ENCODE results near the gene PRUNE1.

The PRUNE1 gene

DNA sequence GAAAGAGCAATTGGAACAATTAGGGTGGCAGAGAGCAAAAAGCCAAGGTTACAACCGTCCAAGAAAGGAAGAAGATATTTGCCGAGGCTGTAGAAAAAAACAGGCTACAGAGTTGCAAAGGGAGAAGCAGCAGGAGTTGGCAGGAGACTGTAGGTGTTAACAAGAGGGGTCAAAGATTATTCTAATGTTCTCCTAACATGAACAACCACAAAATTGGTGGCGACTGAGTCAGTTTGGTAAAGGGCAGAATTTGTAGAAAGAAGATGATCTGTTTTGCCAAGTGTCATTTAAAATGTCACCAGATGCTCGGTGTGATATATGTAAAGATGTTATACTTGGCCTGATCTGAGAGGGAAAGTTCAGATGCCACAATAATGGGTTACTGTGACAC, 401 bp upstream of the PRUNE1 start:
- DNase-seq = no peak

DNA sequence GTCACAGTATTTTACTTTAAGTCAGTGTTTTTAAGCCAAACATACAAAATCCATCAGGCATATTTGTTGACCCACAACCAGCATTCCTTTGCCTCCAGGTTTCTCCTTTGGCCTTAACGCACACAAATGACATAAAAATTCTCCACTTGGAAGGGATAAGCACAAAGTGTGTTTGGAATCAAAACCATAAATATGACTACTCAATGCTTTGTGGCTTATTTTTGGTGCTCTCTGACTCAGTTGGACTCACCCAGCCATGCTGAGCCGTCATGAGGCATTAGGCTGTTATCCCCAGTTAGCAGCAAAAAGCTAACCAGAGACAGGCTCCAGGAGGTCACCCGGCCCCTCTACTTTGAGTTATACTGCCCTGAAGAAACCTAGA, 948 bp downstream of the PRUNE1 start:
- no peak for DNase-seq

DNA sequence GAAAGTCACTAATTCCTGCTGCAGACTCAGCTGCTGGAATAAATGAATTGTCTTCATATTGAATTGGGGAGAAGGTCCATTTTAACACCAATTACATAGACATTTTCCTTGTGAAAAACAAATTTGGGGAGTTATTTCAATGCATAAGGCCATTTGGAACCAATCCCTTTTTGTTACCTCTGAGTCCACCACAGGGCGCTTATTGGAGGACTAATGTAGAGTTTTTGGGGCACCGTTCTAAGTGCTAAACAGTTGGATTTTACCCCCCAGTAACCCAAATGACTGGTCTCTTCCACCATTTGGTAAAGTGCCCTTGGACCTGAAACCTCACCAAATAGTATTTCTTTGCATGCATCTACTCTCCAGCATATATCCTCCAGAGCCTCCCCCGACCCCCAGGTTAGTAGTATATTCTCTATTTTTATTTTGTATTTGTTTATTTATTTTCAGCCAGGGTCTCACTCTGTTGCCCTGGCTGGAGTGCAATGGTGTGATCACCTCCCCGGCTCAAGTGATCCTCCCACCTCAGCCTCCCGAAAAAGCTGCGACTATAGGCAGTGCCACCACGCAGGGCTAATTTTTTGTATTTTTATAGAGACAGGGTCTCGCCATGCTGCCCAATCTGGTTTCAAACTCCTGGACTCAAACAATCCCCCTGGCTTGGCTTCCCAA, 1.6 kb downstream of the PRUNE1 start:
- DNase-seq = no peak

DNA sequence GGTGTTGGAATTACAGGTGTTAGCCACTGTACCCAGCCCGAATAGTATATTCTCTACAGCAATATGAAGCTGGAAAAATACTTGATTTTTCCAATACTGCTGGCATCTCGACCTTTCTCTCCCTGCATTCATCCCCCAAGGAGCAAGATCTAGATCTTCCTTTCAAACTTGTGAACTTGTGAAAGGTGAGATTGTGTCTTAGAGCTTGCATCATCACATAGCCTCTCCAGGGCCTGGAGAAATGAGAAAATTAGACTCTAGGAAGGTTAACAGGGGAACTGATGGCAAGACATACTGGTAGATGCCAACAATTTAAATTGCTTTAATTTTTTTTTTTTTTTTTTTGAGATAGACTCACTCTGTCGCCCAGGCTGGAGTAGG, 2.1 kb downstream of the PRUNE1 start:
- no peak for DNase-seq

DNA sequence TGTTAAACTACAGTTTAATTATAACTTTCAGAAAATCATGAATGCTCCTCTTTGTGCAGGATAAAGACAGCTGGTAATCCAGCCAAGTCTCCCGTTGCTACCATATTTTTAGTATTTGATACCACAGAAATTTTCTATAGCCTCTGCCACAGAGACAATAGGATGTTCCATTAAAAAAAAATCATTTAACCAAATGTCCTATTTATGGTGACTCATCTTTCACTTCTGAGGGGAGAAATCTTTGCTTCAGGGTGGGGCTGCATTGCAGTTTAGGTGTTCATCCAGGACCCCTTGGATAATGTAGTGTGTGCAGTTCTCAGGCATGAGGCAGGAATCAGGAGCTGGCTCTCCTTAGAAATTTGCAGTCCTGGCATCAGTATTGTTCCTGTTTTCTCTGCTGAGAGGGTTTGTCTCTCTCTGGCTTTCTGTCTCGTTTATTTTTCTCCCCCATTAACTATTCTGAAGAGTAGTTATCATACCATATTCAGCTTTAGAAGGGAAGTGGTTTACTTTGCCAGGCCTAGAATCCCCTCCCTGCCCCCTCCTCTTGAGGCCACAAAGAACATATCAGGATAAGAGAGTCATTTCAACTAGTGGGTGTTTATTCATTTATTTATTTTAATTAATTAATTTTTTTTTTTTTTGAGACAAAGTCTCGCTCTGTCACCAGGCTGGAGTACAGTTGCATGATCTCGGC, 3.1 kb downstream of the PRUNE1 start:
- DNase-seq = peak; percentile 28

DNA sequence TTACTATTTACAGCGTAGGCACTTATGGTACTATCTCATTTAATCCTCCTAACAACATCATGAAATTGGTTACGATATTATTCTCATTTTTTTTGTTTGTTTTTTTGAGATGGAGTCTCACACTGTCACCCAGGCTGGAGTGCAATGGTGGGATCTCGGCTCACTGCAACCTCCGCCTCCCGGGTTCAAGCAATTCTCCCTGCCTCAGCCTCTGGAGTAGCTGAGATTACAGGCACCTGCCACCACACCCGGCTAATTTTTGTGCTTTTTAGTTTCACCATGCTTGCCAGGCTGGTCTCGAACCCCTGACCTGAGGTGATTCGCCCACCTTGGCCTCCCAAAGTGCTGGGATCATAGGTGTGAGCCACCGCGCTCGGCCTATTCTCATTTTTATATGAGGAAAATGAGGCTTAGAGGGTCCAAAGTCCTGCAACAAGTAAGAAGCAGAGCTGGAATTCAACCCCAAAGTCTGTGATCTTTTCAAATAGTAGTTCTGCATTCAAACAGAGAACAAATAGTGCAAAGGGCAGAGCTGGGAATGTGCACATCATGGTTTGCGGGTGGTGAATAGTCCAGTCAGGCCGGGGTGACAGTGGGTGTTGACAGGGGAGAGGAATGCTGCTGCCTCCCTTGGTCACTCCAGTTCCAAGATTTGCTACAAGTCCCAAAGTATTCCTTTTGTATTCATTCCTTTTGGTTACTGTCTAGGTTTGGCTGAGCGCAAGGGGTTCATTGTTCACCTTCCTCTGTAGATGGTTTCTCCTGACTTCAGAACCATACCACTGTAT, 4.6 kb downstream of the PRUNE1 start:
- DNase-seq = no peak

DNA sequence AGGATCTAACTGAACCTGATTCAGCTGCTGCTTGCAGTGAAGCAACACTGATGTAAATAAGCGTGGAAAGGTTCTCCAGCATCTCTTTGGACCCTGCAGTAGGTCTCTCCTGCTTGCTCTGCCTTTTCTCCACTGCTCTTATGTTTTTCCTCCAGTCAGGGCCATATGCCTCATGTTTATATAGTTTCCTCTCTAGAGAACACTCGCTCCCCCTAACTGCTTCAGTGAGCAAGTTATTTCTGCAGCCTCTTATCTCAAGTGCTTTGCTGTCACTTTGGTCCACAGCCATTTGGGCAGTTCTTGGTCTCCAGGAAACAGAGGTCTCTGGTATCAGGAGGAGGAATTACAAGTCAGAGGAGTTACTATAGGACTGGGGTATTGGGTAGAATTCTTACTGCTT, 5.3 kb downstream of the PRUNE1 start:
- peak; percentile 24 for DNase-seq

DNA sequence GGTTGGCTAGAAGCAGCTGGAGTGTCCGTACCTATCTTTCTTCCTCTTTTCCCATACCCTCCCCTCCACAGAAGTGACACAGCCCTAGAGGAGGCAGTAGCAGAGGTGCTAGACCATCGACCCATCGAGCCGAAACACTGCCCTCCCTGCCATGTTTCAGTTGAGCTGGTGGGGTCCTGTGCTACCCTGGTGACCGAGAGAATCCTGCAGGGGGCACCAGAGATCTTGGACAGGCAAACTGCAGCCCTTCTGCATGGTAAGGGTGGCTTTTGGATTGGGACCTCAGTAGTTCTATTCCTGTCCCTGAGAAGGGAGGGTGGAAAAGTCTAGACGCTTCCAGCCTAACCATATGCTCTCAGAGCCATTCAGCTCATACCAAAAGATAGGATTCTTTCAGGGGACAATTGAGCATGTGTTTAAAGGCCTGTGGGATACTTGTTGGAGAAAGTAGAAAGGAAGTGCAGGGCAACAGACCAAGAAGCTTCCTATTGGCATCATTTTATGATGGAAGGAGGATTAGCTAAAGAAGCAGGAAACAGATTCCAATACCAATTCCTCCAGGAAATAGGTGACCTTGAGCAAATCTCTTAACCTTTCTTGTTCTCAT, 16.4 kb downstream of the PRUNE1 start:
- peak; percentile 24 for DNase-seq

DNA sequence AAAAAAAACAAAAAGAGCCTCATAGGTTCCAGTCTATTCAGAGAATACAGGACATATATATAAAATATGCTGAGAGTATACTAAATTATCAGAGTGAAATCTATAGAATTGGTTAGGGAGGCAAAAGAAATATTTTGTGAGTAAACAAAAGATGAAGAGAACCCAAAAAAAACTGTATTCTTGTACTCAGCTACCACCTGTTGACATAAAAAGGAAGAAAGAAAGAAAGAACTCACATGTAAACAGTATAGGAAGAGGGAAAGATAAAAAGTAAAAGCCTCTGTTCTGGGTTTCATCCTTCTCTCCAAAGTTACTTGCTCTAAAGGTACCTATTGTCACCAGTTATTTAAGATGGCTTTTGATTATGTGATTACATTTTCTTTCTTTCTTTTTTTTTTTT, 18.2 kb downstream of the PRUNE1 start:
- DNase-seq = no peak

DNA sequence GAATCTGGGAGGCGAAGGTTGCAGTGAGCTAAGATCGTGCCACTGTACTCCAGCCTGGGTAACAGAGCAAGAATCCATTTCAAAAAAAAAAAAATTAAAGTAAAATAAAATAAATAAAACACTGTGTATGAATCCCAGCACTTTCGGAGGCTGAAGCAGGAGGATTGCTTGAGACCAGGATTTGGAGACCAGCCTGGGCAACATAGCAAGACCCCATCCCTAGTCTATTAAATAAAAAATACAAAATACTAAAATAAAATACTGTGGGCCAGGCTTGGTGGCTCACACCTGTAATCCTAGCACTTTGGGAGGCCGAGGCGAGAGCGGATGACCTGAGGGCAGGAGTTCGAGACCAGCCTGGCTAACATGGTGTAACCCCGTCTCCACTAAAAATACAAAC, 23.9 kb downstream of the PRUNE1 start:
- DNase-seq = no peak

DNA sequence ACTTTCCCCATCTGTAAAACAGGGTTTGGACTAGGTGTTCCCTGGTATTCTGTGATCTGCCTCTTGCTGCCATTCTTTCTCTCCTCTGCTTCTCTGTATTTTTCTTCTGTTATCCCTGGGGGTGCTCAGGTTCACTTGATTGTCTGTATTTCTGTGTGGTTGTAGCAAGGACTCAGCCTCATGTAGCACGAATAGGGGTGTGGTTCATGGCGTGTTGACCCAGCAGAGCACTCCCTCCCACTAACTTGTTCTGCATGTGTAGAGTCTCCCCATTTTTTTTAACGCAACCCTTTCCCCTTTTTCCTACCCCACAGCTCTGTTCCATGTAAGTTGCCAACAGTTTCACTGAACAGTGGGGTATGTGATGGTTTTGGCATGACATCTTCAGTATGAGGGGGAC, 26.9 kb downstream of the PRUNE1 start:
- no peak for DNase-seq

DNA sequence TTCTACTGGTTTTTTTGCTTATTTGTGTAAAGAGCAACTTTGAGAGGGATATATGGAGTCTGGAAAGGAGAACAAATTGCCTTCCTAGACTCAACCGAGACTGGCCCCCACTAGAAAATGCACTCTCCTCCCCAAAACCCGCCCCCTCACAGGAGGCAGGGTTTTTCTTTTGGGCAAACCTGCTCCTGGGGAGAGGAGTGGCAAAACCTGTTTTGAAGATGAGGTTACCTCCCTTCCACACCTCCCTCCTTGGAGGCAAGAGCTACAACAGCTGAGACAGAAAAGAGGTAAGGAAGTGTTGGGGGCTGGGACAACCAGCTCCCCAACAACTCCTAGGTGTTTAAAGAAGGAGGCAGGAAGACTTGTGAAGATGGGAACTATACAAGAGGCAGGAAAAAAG, 28.1 kb downstream of the PRUNE1 start, which contains the start of gene BNIPL:
BNIPL (plus strand) TSS at position 231 of the 400 bp plus-strand sequence; CDS start at position 371, 140 bp downstream.
- no peak for DNase-seq

DNA sequence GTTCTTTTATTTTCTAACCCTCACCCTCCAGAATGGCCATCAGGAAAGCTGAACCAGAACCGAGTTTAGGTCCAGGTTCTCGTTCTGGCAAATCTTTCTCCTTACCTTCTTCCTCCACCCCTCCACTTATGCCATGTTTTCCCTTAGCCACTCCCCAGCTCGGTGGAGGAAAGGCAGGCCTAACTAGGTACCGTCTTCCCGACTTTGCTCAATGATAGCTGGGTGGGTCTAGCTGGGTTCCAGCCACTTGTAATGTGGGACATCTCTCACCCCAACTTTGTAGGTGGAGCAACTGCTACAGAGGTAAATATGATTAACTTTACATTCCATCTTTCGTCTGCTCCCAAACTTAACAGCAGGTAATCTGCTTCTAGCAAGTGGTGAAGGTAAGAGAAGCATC, 28.8 kb downstream of the PRUNE1 start:
- DNase-seq = no peak

DNA sequence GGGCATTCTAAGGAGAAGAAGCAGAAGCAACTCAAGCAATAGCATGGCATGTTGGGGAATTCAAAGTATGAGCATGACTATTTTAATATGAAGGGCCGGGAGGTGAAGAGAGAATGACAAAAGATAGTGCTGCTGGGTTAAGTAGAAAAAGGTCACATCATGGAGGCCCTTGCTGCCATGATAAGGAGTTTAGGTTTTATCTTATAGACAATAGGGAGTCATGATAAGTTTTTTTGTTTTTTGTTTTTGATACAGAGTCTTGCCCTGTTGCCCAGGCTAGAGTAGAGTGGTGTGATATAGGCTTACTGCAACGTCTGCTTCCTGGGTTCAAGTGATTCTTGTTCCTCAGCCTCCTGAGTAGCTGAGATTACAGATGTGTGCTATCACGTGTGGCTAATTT, 31.3 kb downstream of the PRUNE1 start:
- no peak for DNase-seq

DNA sequence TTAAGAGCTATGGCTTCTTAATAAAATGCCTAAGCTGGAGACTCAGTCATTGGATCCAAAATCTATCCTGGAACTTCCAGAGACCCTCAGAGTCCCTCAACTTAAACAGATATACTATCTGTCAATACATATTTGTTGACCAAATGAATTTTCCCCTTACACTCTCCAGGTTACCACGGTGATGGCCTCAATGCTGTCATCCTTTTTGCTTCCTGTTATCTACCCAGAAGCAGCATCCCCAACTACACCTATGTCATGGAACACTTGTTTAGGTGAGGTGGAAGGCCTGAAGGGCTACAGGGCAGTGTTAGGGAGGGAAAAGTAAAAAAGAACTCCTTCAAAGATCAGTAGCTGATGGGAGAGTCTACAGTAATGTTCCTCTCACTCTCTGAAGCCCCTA, 34.9 kb downstream of the PRUNE1 start:
- no peak for DNase-seq

DNA sequence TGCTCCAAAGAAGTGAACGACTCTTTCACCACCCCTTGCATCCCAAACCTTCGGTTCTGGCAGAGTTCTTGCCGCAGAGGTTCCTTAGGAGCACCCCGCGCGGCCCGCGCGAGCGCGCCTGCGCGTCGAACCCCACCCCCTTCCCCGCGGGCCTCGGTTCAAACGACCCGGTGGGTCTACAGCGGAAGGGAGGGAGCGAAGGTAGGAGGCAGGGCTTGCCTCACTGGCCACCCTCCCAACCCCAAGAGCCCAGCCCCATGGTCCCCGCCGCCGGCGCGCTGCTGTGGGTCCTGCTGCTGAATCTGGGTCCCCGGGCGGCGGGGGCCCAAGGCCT, 39.3 kb downstream of the PRUNE1 start, which contains the start of gene C1orf56:
C1orf56 (plus strand) TSS at position 161 of the 334 bp plus-strand sequence; CDS start at position 258, 97 bp downstream.
- DNase-seq = peak; percentile 17

DNA sequence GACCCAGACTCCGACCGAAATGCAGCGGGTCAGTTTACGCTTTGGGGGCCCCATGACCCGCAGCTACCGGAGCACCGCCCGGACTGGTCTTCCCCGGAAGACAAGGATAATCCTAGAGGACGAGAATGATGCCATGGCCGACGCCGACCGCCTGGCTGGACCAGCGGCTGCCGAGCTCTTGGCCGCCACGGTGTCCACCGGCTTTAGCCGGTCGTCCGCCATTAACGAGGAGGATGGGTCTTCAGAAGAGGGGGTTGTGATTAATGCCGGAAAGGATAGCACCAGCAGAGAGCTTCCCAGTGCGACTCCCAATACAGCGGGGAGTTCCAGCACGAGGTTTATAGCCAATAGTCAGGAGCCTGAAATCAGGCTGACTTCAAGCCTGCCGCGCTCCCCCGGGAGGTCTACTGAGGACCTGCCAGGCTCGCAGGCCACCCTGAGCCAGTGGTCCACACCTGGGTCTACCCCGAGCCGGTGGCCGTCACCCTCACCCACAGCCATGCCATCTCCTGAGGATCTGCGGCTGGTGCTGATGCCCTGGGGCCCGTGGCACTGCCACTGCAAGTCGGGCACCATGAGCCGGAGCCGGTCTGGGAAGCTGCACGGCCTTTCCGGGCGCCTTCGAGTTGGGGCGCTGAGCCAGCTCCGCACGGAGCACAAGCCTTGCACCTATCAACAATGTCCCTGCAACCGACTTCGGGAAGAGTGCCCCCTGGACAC, 39.8 kb downstream of the PRUNE1 start:
- DNase-seq = no peak

DNA sequence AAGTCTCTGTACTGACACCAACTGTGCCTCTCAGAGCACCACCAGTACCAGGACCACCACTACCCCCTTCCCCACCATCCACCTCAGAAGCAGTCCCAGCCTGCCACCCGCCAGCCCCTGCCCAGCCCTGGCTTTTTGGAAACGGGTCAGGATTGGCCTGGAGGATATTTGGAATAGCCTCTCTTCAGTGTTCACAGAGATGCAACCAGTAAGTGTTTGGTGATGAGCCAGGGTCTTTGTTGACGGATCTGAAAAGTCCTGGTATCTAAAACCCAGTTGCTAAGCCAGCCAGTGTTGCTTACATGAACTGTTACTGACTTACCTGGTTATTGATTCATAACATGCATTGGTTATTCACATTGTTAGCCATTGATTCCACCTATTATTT, 40.4 kb downstream of the PRUNE1 start:
- DNase-seq = no peak

DNA sequence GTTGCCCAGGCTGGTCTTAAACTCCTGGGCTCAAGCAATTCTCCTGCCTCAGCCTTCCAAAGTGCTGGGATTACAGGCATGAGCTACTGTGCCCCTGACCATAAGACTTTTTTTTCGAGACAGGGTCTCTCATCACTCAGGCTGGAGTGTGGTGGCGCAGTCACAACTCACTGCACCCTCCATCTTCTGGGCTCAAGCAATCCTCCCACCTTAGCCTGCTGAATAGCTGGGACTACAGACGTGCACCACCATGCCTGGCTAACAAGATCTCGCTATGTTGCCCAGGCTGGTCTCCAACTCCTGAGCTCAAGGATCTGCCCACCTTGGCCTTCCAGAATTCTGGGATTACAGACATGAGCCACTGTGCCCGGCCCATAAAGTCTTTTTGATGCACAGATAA, 41.2 kb downstream of the PRUNE1 start:
- no peak for DNase-seq

DNA sequence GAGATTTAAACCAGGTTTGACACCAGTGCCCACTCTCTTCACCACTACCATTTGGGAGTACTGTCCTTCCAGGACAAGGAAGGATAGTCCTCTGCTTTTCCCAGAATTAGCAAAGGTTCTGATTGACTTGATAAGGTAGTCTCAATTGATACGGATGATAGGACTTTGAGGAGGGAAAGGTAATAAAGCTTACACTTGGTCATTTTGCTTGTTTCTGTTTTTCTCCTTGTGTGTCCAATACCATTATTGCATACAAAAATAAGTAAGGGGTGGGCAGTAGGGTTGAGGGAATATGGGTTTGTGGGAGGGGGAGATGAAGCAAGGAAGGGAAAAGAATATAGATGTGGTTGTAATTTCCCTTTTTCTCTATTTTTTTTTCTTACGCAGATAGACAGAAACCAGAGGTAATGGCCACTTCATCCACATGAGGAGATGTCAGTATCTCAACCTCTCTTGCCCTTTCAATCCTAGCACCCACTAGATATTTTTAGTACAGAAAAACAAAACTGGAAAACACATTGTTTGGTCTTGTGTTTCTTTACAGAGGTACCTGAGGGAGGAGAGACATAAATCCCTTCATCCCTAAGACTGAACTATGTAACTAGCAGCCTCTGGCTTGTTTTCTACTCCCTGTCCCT, 41.9 kb downstream of the PRUNE1 start:
- DNase-seq = no peak

DNA sequence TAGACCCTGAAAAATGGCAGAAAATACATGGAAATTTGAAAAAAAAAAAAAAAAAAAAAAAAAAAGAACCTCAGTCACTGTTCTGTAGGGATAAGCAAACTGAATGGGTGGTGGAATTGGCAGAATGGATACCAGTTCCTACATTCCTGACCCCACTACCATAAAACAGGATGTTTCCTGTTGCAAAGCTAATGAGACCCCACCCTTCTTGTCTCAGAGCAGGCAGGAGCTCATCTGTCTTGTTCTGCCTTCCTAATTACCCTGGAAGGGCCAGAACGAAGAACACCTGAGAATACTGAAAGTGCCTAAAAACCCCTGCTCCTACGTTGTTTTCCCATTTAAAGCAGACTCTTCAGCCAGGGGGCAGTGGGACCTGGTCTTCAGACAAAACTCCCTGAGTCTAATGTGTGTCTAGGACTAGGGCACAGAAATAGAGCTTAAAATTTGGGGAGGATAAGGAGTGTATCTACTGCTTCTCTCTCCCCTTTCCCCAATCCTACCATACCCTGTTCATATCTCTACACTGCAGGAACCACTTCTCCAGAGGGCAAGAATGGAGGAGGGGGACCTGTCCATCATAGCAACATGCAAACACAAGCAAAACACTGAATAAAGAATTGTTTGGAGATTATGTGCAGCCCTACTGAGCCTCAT, 43.2 kb downstream of the PRUNE1 start:
- DNase-seq = no peak

DNA sequence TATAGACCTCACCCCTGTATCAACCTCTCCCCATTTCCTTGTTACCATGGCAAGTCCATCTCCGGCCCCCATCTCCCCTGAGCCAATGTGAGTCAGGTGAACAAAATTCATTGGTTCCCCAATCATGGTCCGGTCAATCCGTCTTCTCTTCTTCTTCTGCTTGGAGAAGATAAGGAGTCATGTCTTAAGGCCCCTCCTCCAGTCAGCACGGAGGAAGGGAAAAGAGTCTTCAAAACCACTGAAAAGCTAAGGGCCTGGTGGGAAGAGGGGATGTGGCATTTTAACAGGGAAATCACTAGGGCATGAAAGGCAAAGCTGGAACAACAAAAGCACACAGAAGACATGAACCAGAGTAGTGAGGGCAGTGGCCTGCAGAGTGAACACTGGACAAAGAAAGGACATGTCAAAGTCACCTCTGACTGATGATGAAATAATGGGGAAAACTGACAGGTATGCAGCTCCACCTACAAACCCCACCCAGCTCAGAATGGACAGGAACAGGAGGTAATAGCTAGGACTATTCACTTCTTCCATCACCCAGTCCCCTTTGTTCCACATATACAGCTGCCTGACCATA, 46.8 kb downstream of the PRUNE1 start:
- DNase-seq = no peak

All from NCI-H2029 treated with DMSO at 0.1 percent for 48 hours (cell line).